GM21515 (cell line): Measurements from ENCODE around the gene SLC66A2.

ENCODE experiments used
- ATAC-seq: cut with Tn5 transposase; IDR thresholded peaks from one replicate; pipeline ENCODE4 v1.9.1; 2021; ENCODE audit not compliant: unreplicated experiment

The SLC66A2 gene

DNA sequence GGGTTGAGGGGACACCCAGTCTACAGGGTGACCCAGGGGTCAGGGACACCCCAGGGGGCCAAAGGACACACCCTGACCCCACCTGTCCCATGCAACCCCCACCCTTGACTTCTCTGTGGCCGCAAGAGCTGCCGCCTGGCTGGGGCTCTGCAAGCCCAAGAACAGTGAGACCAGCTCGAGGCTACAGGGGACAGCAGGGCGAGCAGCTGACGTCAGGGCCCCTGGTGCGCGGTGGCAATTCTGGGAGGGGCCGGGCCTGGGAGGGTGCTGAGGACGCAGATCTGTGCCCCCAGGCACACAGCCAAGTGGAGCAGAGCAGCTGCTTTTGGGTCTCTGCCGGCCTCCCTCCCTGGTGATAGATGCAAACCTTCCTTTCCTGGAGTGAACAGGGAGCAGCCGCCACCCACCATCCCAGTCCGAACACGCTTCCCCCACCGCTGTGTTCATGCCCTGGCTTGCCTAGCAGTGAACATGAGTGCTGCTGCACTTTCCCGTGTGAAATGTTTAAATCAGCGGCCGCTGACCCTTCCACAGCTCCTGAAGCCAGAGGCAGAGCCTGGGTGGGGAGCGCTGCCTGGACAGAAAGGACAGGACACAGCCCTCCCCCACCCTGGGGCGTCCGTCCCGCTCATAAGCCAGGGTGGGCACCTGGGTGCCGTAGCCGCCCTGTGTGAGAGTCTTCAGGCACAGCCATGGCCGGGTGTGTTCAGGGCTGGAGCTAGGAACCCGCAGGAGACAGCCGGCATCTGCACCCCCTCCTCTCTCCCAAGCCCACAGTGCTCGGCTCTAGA is 46.9 kb downstream of the SLC66A2 start:
- no peak for ATAC-seq

DNA sequence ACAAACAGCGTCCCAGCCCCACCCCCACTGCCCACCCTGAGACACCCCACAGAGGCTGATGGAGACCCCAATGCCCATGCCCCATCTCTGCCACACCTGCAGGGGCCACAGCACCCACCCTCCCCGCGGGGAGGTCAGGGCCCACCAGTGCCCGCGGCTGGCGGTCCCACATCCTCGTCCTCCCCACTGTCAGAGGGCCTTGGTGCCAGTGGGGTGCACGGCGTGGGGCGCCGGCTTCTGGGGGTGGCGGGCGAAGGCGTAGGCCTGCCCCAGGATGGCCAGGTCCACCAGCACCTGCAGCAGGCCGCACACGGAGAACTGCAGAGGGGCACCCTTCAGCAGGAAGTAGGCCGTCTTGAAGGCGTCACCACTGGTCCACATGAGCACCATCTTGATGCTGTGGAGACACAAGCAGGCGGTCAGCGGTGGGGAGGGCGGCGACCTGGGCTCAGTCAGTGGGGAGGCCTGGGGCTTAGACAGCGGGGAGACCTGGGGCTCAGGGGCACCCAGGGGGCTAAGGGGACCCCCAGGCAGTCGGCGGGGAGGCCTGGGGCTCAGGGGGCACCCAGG is 47.6 kb downstream of the SLC66A2 start:
- no peak for ATAC-seq

- no peak for ATAC-seq
Observed at GRCh38 chr18:79903071-79903635, 48.3 kb downstream of the SLC66A2 start.

- ATAC-seq, result no peak
Observed at GRCh38 chr18:79902640-79903039, 48.8 kb downstream of the SLC66A2 start.

- ATAC-seq, result no peak
Observed at GRCh38 chr18:79902075-79902474, 49.4 kb downstream of the SLC66A2 start.

GRCh38 chr18:79901665-79902064 is 49.8 kb downstream of the SLC66A2 start:
- no peak for ATAC-seq

DNA sequence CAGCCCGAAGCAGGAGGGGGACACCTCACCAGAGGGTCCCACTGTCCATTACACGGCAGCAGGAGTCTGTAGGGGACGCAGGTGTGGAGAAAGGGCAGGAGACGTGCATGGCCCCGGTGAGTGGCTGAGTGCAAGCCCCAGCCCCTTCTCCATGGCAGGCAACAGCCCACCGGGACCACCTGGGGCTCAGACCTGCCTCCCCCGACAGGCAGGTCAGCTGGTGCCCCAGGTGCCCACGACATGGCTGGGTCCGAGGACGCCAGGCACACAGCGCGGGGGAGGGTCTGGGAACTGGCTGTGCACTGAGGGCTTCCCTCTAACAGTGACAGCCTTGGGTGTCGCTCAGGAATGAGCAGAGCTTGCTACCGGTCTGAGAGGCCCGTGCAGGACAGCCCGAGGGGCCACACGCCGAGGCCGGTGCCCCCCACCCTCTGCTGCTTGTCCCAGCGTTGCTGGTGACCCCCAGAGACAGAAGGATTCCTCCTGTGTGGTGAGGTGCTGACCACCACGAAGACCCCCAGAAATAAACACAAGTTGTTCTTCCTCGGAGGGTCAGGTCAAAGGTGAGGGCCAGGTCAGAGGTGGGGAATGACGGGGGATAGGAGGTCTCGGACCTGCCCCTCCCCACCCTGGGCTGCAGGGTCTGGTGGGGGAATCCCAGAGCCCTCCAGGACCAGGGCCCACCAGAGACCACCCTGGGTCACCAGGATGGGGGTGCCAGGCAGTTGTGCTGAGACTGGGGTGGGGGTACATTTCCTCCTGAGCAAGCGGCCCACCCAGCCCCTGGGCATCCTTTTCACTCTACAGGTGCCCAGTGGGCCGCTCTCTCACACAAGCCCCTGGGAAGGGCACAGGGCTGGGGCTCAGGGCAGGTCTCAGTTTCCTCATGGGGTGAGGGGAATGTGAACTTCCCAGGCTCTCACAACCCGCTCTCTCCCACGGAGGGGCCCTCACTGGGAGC is 50.6 kb downstream of the SLC66A2 start:
- ATAC-seq, result no peak

DNA sequence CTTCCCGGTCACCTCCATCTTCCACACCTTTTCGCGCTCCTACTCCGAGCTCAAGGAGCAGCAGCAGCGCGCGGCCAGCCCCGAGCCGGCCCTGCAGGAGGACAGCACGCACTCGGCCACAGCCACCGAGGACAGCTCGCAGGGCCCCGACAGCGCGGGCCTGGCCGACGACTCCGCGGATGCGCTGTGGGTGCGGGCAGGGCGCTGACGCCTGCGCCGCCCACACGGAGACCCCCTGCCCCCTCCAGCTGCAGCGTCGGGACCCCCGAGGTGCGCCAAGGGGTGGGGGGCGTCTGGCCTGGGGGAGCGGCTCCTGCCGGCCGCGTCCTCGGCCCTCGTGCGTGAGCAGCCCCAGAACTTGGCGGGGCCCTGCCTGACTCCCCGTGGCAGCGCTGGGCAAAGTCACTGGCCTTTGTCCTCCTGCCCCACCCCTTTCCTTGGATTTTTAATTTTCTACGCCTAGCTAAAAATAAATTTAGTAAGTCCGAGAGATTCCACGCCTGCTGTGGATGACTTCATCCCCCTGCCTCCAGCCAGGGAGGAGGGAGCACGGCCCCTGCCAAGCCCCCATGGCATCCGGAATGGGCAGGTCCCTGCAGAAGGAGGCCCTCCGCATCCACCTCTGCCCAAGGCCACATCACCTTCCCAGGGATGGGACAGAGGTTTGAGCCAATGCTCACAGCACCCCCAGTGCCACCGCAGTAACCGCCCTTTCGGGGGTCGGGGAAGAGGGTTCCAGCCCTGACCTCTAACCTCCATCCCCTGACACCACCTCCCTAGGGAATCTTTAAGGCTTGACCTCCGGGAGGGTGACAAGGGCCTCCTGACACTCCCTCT is 51.6 kb downstream of the SLC66A2 start:
- no peak for ATAC-seq

DNA sequence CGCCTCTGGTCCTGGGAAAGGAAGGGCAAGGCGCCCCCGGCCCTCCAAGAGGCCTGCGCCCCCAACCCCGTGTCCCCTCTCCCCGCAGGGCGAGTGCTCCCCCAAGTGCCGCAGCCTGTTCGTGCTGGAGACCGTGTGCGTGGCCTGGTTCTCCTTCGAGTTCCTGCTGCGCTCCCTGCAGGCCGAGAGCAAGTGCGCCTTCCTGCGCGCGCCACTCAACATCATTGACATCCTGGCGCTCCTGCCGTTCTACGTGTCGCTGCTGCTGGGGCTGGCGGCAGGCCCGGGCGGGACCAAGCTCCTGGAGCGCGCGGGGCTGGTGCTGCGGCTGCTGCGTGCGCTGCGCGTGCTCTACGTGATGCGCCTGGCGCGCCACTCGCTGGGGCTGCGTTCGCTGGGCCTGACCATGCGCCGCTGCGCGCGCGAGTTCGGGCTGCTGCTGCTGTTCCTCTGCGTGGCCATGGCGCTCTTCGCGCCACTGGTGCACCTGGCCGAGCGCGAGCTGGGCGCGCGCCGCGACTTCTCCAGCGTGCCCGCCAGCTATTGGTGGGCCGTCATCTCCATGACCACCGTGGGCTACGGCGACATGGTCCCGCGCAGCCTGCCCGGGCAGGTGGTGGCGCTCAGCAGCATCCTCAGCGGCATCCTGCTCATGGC is 52.4 kb downstream of the SLC66A2 start:
- no peak for ATAC-seq

- no peak for ATAC-seq
Observed at GRCh38 chr18:79897940-79898625, 53.4 kb downstream of the SLC66A2 start.

- ATAC-seq, result no peak
Observed at GRCh38 chr18:79896738-79897137, 54.7 kb downstream of the SLC66A2 start.

- no peak for ATAC-seq
Observed at GRCh38 chr18:79890674-79891073, 60.8 kb downstream of the SLC66A2 start.

- ATAC-seq, result no peak
Observed at GRCh38 chr18:79889569-79889968, 61.9 kb downstream of the SLC66A2 start.

- no peak for ATAC-seq
Observed at GRCh38 chr18:79888016-79888415, 63.4 kb downstream of the SLC66A2 start.

DNA sequence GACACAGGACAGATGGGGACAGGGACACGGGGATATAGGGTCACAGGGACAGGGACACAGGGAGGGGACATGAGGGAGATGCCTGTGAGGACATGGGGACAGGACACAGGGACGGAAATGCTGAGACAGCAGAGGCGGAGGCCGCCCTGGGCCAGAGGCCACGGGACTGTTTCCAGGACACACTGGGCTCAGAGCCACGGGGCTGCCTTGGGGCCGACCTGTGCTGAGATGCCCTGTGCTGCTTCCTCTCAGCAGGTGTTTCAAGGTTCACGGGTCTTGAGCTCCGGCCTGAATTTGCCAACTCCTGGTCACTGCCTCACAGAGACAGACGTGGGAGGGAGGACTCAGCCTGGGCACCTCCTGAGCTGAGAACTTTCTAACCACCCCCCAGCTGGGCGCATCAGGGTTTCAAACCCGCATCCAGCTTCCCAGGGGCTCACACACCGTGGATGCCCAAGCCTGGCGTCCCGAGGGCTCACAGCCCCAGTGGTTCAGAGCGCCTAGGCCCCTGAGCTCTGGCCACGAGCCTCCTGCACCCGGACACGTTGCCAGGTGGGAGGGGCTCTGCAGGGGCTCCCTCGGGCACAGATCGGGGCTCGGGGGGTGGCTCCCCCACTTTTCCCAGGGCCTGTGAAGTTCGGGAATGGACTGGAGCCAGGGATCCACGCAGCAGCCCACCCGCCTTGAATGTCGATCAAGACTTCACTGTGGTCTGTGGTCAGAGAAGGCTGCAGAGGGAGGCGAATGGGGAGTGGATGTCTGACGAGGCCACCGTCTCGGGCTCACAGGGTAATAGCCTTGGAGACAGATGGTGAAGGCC is 64.1 kb downstream of the SLC66A2 start:
- no peak for ATAC-seq

DNA sequence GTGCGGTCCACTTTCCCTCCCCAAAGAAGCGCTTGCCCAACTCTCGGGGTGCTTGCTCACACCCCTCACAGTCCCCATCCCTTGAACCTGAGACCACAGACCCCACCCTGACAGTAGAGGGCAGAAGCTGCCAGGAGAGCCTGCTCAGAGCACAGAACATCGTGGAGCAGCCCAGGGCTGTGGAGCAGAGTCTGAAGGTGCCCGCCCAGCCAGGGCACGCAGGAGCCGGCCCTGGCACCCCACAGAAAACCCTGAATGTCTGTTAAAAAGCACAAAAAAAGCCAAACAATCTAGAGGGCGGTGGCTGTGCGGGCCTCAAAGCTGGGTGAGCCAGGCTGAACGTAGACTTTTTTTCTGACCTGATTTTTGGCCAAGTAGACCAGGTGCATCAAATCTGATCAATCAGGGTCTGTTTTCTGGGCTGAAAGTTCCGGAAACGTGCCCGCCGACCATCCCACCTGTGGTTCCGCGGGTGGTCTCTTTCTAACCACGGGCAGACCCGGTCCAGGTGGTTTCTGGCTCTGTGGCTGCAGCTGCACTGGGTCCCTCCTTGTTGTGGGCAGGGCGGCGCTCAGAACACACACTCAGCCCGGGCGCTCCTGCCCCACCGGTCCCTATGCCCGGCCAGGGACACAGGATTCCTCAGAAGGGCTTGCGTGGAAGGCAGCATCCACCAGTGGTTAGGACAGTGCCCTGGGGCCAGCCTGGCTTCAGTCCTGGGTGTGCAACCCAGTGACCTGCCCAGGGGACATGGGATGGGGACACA is 66.3 kb downstream of the SLC66A2 start:
- ATAC-seq, result no peak

DNA sequence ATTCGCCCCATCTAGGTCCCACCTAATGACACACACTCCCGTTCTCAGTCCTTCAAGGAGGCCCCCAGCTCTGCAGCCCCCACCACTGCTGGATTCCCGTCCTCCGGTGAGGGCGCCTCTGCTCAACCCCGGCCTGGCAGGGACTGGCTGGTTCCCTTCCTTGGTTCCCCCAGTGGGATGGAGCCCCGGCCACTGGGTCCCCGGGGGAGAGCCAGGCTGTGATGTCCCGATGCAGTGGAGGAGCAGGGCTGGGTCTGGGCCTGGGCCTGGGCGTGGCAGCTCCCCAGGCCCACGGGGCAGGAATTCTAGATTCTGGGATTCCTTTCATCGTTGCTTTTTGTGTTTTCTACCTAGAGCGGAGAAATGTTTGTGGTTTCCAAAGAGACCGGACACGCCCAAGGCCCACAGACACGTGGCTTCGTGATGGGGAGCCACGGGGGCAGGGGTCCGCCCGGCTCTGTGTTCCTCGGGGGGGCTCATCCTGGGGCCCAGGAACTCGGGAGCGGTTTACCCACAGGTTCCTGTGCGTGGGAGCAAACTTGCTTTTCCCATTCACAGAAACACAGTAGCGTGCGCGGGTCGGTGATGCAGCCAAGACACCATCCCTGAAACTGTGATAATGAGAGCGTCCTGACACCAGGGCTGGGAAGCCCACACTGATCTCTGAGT is 67.0 kb downstream of the SLC66A2 start:
- no peak for ATAC-seq
